Measurements from ENCODE around the gene WDR76.
"Not testable (repeated sequence)": the region's sequence is repeated elsewhere in the genome, so short reads cannot be mapped to it uniquely, and the experiment has no call there.

The WDR76 gene

DNA sequence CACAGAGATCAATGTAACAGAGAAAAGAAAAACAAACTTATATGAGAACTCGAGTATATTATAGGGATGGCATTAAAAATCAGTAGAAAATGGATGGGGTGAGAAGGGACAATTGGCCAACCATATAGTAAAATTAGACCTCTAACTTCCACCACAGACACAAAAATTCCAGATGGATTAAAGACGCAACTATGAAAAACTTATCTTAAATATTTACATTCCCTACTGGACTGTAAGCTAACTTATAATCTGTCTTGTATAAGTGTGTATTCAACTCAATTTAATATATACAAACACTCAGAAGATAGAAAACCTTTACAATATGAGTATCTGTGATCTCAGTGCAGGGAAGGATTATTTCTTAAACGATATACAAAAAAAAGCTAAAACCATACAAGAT, 5.3 kb upstream of the WDR76 start:
- no peak for DNase-seq (ENCODE audit: low read depth in 1 of 2, low spot score in 1 of 2)

DNA sequence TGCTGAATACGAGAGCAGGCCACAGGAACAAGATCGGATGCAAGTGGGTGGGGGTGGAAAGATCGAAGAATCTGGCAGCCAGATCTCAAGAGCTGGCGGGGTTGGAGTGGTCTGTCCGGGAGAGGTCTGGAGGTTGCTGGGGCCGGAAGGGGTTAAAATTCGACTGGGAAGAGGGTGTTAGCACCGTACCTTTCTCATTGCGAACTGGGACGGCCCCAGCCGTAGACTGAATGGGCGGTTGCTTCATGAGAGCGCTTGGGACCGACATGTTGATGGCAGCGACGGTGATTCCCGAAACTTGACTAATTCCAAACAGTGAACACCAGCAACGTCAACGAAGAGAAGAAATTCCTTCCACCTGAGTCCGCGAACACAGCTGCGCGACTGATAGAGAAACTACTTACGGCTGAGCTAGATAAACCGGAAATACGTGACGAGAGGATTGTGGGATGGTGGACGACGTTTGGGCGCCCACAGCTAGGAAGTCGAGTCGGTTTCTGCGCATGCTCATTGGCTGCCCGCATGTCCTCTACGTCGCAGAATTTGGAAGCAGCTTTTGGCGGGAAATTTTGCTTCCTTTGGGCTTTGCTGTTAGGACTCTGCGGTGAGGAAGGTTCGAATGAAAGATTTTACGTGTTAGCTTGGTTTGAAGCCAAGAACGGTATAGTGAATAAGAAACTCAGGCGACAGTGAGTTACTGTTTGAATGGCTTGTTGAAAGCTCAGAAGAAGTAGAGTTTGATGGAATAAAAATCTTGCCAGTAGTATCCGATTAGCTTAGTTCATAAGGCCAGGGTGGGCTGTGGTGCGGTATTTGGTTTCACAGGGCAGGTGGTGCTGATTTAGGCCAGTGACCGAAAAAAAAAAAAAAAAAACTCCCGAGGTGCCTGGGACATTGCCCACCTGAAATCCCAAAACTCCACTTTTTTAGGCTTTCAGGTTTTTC, 2.2 kb upstream of the WDR76 start, which contains the start of gene MFAP1:
TSS of gene MFAP1 (minus strand) at position 389 of the 945 bp plus-strand sequence. CDS start at position 268, 121 bp downstream.
- DNase-seq (ENCODE audit: low read depth in 1 of 2, low spot score in 1 of 2): peak; percentile 75 to 84

DNA sequence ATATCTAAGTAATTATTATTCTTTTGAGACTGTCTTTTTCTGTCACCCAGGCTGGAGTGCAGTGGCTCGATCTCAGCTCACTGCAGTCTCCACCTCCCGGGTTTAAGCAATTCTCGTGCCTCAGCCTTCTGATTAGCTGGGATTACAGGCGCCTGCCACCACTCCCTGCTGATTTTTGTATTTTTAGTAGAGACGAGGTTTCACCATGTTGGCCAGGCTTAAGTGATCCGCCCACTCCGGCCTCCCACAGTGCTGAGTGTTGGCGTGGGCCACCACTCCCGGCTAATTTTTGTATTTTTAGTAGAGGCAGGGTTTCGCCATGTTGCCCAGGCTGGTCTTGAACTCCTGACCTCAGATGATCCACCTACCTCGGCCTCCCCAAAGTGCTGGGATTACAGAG, 1.5 kb upstream of the WDR76 start:
- DNase-seq (ENCODE audit: low read depth in 1 of 2, low spot score in 1 of 2): not testable (repeated sequence)

DNA sequence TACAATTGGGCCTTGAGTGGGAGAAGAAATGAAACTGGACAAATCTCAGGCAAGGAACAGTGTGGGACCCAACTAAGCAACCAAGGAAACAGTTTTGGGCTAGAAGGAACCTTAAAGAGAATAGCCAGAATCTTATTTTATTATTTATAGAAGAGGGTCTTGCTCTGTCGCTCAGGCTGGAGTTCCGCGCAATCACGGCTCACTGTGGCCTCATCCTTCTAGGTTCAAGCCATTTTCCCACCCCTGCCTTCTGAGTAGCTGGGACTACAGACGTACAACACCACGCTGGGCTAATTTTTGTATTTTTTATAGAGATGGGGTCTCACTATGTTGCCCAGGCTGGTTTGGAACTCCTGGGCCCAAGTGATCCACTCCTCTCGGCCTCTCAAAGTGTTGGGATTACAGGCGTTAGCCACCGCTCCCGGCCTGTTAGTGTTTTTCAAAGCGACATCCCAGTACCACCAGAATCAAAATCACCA, 734 bp upstream of the WDR76 start:
- DNase-seq (ENCODE audit: low read depth in 1 of 2, low spot score in 1 of 2): no peak

DNA sequence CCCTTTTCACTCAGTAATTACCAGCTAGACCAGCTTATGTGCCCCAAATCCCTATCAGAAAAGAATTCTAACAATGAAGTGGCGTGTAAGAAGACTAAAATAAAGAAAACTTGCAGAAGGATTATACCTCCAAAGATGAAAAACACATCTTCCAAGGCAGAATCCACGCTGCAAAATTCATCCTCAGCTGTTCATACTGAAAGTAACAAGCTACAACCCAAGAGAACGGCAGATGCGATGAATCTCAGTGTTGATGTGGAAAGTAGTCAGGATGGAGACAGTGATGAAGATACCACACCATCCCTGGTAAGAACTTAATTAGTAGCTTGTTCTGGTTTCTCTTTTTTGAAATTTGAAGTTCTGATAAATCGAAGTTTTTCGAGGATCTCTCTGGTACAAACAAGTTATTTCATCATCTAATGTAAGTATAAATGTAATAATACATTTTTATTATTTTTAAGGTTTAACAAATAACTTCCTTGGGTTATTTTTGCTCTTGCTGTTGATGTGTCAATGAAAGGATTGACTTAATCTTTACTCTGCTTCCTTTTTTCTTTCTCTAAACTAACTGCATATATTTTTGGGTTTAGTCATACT, 1.4 kb downstream of the WDR76 start:
- DNase-seq (ENCODE audit: low read depth in 1 of 2, low spot score in 1 of 2): no peak

DNA sequence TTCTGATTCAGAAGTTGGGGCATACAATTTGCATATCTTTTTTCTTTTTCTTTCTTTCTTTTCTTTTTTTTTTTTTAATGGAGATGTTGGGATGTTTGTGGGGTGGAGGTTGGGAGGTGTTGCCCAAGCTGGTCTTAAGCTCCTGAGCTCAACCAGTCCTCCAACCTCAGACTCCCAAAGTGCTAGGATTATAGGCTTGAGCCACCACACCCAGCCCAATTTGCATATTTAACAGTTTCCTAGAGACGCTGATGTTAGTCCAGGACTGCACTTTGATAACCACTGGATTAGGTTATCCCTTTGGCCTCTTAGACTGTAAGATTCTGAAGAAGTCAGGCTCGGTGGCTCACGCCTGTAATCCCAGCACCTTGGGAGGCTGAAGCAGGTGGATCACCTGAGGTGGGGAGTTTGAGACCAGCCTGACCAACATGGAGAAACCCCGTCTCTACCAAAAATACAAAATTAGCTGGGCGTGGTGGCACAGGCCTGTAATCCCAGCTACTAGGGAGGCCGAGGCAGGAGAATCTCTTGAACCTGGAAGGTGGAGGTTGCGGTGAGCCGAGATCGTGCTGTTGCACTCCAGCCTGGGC, 3.2 kb downstream of the WDR76 start:
- DNase-seq (ENCODE audit: low read depth in 1 of 2, low spot score in 1 of 2): not testable (repeated sequence)

DNA sequence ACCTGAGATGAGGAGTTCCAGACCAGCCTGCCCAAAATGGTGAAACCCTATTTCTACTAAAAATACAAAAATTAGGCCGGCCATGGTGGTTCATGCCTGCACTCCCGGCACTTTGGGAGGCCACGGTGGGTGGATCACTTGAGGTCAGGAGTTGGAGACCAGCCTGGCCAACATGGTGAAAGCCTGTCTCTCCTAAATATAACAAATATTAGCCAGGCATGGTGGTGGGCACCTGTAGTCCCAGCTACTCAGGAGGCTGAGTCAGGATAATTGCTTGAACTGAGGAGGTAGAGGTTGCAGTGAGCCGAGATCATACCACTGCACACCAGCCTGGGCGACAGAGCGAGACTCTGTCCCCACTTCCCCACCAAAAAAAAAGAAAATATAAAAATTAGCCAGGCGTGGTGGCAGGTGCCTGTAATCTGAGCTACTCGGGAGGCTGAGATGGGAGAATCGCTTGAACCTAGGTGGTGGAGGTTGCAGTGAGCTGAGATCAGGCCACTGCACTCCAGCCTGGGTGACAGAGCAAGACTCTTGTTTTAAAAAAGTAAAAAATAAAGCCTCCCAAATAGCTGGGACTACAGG, 4.0 kb downstream of the WDR76 start:
- not testable (repeated sequence) for DNase-seq (ENCODE audit: low read depth in 1 of 2, low spot score in 1 of 2)

DNA sequence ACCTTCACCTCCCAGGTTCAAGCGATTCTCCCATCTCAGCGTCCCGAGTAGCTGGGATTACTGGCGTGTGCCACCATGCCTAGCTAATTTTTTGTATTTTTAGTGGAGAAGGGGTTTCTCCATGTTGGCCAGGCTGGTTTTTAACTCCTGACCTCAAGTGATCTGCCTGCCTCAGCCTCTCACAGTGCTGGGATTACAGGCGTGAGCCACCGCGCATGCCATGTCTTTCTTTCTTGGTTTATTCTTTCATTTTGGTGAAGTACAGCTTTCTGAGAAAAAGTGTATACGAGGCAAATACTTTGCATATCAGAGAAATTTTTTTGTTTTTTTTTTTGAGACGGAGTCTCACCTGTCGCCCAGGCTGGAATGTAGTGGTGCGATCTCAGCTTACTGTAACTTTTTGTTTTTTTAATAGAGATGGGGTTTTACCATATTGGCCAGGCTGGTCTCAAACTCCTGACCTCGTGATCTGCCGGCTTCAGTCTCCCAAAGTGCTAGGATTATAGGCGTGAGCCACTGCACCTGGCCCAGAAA, 4.8 kb downstream of the WDR76 start:
- not testable (repeated sequence) for DNase-seq (ENCODE audit: low read depth in 1 of 2, low spot score in 1 of 2)

DNA sequence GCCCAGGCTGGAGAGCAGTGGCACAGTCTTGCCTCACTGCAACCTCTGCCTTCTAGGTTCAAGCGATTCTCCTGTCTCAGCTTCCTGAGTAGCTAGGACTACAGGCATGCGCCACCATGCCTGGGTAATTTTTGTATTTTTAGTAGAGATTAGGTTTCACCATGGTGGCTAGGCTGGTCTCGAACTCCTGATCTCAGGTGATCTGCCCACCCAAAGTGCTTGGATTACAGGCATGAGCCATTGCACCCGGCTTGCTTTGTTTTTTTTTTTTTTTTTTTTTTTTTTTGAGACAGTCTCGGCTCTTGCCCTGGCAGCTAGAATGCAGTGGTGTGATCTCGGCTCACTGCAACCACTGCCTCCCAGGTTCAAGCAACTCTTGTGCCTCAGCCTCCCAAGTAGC, 5.7 kb downstream of the WDR76 start:
- DNase-seq (ENCODE audit: low read depth in 1 of 2, low spot score in 1 of 2): not testable (repeated sequence)

DNA sequence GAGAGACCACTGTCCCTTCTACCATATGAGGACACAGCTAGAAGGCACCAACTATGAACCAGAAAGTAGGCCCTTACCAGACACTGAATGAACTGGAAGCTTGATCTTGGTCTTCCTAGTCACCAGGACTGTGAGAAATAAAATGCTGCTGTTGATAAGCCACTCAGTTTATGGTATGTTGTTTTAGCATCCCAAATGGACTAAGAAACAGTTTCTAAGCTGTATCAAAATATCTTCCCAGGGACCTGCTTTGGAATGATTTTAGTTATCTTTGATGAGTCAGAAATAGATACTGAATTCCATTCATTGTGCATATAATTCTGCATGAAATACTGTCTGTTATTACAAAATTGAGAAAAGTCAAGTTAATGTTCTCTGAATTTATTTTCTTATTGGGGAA, 18.6 kb downstream of the WDR76 start:
- no peak for DNase-seq (ENCODE audit: low read depth in 1 of 2, low spot score in 1 of 2)

DNA sequence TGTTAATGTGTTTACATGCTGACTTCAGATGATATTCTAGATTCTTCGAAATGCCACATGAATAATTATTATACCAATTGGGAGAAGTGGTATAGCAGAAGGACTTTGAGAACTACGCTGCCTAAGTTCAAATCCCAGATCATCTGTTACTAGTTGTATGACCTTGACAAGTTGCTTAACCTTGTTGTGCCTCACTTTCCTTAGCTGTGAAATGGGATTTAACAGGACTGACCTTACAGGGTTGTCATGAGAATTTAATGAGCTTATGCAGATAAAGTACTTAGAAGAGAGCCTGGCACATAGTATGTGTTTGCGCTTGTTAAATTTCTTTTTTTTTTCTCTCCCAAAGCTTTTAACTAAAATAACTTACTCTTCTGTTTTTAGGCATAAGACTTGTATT, 24.4 kb downstream of the WDR76 start:
- DNase-seq (ENCODE audit: low read depth in 1 of 2, low spot score in 1 of 2): no peak

DNA sequence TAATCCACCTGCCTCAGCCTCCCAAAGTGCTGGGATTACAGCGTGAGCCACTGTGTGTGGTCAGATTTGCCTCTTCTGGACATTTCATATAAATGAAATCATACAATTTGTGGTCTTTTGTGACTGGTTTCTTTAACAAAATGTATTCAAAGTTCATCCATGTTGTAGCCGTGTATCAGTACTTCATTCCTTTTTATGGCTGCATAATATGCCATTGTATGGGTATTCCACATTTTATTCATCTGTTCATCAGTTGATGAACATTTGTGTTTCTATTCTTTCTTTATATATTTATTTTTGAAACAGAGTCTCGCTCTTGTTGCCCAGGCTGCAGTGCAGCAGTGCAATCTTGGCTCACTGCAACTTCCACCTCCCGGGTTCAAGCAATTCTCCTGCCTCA, 25.8 kb downstream of the WDR76 start:
- DNase-seq (ENCODE audit: low read depth in 1 of 2, low spot score in 1 of 2): no peak

DNA sequence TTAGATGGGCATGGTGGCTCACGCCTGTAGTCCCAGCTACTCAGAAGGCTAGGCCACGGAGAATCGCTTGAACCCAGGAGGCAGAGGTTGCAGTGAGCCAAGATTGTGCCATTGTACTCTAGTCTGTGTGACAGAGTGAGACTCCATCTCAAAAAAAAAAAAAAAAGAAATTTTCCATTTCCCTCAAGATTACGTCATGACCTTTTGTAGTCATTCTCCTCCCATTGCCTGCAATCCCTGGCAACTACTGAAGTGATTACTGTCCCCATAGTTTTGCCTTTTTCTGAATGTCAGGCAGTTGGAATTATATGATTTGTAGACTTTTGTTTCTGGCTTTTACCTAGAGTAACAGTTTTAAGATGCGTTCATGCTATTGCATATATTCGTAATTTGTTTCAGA, 28.0 kb downstream of the WDR76 start:
- no peak for DNase-seq (ENCODE audit: low read depth in 1 of 2, low spot score in 1 of 2)

DNA sequence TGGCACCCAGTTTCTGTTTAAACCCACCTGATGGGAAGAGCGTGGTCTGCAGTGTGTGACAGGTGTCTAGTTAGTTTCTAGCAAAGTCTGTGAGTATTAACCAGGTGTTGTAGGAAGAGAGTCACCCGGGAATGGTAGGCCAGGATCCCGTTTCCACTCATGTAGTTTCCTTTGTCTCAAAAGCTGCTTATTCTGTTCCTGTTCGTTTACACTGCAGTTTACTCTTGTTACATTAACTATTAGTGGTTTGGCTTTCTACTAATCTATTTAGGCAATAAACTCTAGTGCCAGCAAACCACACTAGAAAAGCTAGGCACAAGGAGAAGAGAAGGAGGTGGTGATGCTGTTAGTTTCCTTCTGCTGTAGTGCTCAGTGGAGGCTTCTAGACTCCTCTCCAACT, 32.7 kb downstream of the WDR76 start:
- DNase-seq (ENCODE audit: low read depth in 1 of 2, low spot score in 1 of 2): no peak

DNA sequence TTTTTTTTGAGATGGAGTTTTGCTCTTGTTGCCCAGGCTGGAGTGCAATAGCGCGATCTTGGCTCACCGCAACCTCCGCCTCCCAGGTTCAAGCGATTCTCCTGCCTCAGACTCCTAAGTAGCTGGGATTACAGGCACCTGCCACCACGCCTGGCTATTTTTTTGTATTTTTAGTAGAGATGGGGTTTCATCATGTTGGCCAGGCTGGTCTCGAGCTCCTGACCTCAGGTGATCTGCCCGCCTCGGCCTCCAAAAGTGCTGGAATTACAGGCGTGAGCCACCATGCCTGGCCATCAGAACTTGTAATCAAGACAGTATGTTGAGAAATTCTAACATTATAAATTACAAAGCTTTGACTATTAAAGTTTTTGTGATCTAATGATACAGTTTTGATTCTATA, 39.8 kb downstream of the WDR76 start:
- DNase-seq (ENCODE audit: low read depth in 1 of 2, low spot score in 1 of 2): not testable (repeated sequence)

DNA sequence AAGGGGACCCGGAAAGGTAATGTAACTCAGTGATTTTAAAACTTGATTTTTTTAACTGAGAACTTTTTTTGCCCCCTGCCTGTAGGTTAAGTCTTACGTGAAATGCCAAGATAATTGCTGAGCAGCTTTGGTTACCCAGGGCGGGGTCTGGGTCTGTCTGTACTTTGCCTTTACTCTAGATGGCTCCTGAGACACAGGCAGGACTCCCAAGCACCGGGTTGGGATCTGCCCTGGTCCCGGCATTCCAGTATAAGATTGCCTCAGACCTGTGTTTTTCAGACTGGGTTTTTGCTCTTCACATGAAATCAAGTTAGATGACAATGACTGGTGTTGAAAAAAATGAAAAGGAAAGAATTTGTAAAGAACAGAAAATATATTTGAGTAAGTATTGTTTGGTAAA, 40.3 kb downstream of the WDR76 start:
- DNase-seq (ENCODE audit: low read depth in 1 of 2, low spot score in 1 of 2): no peak

DNA sequence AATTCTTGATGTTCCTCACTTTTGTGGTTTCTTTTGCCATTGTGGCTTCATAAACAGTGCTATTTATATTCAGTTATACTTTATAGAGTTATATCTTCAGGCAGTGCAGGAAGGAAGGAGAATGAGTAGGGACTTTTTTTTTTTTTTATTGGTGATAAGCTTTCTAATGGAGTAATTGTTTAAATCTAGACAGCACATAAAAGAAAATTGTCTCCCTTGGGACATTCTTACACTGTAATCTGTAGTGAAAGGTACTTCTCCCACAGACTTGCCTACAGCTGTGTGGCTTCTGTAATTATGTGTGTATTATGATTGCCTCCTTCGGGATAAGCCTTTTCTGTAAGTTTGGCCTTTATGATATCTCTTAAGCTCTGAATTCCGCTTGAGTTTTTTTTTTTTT, 41.6 kb downstream of the WDR76 start:
- no peak for DNase-seq (ENCODE audit: low read depth in 1 of 2, low spot score in 1 of 2)

DNA sequence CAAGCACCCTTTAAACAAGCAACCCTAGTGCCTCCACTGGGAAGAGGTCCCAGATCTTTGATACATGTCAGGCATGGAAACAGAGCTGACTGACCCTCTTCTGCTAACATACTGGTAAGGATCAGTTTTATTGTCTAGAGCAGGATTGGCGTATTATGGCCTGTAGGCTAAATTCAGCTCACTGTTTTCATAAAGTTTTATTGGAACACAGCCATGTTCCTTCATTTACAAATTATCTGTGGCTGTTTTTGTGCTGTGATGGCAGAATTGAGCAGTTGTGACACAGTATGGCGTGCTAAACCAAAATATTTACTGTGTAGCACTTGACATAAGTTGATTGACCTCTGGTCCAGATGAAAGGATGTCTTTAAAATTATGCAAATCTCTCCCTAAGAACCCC, 45.0 kb downstream of the WDR76 start:
- DNase-seq (ENCODE audit: low read depth in 1 of 2, low spot score in 1 of 2): no peak

DNA sequence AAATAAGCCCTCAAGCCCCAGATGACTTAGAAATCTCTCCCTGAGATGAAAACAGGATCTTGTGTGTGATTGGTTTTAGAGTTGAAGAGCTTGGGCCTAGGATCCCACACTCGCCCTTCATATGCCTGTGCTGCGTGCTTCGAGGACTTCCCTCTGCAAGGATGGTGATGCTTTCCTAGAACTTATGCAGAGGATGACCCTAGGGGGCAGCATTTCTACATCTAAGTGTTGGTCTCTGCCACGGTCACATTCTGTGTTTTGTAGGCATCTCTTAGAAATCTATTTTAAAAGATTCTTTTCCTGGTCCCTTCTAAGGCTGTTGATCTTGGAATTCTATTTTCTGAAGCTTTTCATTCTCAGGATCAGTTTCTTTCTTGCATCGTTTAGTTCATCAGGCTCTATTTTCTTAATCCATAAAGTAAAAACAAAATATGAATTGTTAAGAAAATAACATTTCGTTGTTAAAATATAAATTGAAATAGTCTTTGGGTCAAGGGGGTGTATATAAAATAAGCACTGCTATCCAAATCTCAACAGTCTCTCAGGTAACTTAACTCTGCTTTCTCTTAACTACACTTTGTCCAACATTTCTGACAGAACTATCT, 45.7 kb downstream of the WDR76 start:
- no peak for DNase-seq (ENCODE audit: low read depth in 1 of 2, low spot score in 1 of 2)

DNA sequence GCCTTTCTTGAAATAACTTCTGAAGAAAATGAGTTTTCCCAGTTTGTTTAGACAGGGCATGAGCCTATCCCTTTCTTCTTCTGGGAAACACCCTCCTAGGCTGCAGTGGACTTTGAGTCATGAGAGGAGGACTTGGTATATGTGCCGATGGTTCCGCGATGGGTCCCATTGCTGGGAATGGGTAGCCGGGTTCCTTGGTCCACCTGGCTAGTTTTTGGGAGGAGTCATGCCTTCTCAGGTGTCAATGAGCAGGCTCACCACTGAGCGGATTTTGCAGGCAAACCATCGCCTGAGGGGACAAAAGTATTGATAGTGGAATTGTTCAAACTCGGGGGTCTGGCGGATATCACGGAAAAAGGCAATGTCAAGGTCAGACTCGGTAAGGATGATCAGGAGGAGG, 46.8 kb downstream of the WDR76 start:
- no peak for DNase-seq (ENCODE audit: low read depth in 1 of 2, low spot score in 1 of 2)

DNA sequence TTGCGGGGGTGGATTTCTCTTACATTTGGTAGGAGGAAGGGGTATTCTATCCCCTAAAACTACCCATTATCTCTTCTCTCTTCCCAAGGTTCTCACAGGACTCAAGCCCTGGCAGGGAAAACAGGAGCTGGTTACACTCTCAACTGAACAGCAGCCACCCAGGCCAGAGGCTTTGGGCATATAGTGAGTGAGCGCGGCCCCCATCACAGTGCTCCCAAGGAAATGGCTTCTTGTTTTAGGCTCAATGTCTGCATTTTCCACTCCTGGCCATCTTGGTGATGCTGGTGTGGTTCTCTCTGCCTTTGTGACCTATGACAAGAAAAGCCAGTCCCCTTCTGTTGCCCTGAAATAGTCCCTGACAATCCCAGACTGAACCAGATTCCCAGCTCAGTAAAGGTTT, 50.1 kb downstream of the WDR76 start:
- no peak for DNase-seq (ENCODE audit: low read depth in 1 of 2, low spot score in 1 of 2)

Data from activated T-helper 1 cell treated with anti-CD3 and anti-CD28 coated beads, Interleukin-2, amount 50 U/mL, for 16 hours (primary cell).